Measurements from ENCODE around the gene ZMIZ1. TPM values are rescaled to one million over a fixed set of nuclear protein-coding genes. Genes with fewer than 3 reads are reported as not detected.

ZMIZ1 gene
- total RNA-seq, 1 donor from 2014 or later: 11.5 TPM

GRCh38 chr10:79301754-79302530 lies 233.2 kb downstream of the ZMIZ1 start:
- Histone ChIP-seq H3K4me3 (ENCODE audit: low read length in 3 of 3) (no peak overlapping the region), H3K36me3 (ENCODE audit: control insufficient read depth in 3 of 3, insufficient read depth in 3 of 3, low read length in 3 of 3) (peaks cover 89 to 94% (median 90%) of the 10 kb centered on the region in 3 donors), H3K27ac (ENCODE audit: low read depth, low read length) (no peak overlapping the region), H3K27me3 (ENCODE audit: control insufficient read depth in 3 of 3, insufficient read depth in 3 of 3, low read length in 3 of 3) (no peaks in the 10 kb centered on the region), H3K4me1 (ENCODE audit: control insufficient read depth in 3 of 3, insufficient read depth in 3 of 3, low read length in 3 of 3) (peaks cover 4 to 9% (median 6%) of the 10 kb centered on the region in 3 donors), H3K9me3 (ENCODE audit: control insufficient read depth in 3 of 3, low read length in 3 of 3) (no peaks in the 10 kb centered on the region), H3K9ac (ENCODE audit: low read depth in 1 of 3, low read length in 3 of 3) (no peak overlapping the region)

DNA sequence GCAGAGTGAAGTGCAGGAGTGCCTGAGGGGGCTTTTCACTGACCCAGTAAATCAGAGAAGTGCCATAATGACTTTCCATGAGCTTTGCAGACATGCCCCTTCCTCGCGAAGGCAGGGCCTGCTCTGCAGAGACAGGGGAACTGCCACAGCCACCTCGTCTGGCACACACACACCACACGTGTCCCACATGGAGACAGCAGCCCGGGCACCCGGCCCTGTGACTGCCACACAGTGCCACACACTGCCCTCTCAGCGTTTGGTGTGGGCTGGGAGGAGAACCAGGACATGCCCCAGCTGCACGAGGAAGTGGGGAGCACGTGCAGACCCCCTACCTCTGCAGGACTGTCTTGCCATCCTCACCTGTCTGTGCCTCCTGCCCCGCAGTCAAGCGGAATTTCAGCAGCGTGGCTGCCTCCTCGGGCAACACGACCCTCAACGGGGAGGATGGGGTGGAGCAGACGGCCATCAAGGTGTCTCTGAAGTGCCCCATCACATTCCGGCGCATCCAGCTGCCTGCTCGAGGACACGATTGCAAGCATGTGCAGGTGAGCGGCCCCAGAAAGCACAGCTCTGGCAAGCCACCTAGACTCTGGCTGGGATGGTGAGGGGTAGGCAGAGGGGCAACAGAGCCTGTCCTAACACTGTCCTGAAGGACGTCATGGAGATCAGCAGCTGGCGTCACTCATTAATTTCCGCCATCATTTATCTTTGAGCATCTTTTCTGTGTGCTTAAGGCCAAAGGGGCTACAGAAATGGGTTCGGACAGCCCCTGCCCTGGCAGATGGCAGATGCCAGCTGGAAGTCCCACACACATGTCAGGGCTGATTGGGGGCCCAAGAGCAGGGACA lies 235.1 kb downstream of the ZMIZ1 start:
- Histone ChIP-seq H3K9me3 (ENCODE audit: control insufficient read depth in 3 of 3, low read length in 3 of 3) (no peaks in the 10 kb centered on the region), H3K9ac (ENCODE audit: low read depth in 1 of 3, low read length in 3 of 3) (no peak overlapping the region), H3K27me3 (ENCODE audit: control insufficient read depth in 3 of 3, insufficient read depth in 3 of 3, low read length in 3 of 3) (no peaks in the 10 kb centered on the region), H3K27ac (ENCODE audit: low read depth, low read length) (no peak overlapping the region), H3K36me3 (ENCODE audit: control insufficient read depth in 3 of 3, insufficient read depth in 3 of 3, low read length in 3 of 3) (peaks cover 92 to 93% (median 93%) of the 10 kb centered on the region in 3 donors), H3K4me1 (ENCODE audit: control insufficient read depth in 3 of 3, insufficient read depth in 3 of 3, low read length in 3 of 3) (peaks cover 2 to 6% (median 6%) of the 10 kb centered on the region in 3 donors), H3K4me3 (ENCODE audit: low read length in 3 of 3) (no peak overlapping the region)

GRCh38 chr10:79304479-79305087 lies 235.8 kb downstream of the ZMIZ1 start:
- peaks cover 92 to 93% (median 92%) of the 10 kb centered on the region in 3 donors for H3K36me3 ChIP-seq (ENCODE audit: control insufficient read depth in 3 of 3, insufficient read depth in 3 of 3, low read length in 3 of 3)
- no peaks in the 10 kb centered on the region for H3K9me3 ChIP-seq (ENCODE audit: control insufficient read depth in 3 of 3, low read length in 3 of 3)

DNA sequence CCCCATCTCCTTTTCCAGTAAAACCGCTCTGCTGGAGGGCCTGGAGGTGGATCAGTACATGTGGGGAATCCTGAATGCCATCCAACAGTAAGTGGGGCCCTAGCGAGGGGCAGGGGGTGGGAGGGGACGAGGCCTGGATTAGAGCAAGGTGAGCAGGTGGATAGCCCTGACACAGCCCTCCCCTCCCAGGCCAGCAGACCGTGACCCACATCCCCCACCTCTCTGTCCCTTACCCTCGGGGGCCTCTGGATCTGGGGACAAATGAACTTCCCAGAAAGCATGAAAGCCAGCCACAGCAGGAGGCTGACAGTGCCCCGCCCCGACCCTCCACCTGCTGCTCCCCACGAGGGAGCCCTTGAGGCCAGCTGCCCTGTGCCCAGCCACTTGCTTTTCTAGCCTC lies 236.7 kb downstream of the ZMIZ1 start:
- H3K36me3 ChIP-seq (ENCODE audit: control insufficient read depth in 3 of 3, insufficient read depth in 3 of 3, low read length in 3 of 3): peaks cover 91 to 92% (median 92%) of the 10 kb centered on the region in 3 donors
- H3K4me3 ChIP-seq (ENCODE audit: low read length in 3 of 3): no peak overlapping the region
- H3K4me1 ChIP-seq (ENCODE audit: control insufficient read depth in 3 of 3, insufficient read depth in 3 of 3, low read length in 3 of 3): no peaks in the 10 kb centered on the region
- H3K27me3 ChIP-seq (ENCODE audit: control insufficient read depth in 3 of 3, insufficient read depth in 3 of 3, low read length in 3 of 3): no peaks in the 10 kb centered on the region
- H3K27ac ChIP-seq (ENCODE audit: low read depth, low read length): no peak overlapping the region
- no peak overlapping the region for H3K9ac ChIP-seq (ENCODE audit: low read depth in 1 of 3, low read length in 3 of 3)
- no peaks in the 10 kb centered on the region for H3K9me3 ChIP-seq (ENCODE audit: control insufficient read depth in 3 of 3, low read length in 3 of 3)

More at GRCh38 chr10:79304479-79305087, 235.8 kb downstream of the ZMIZ1 start:
- H3K27me3 ChIP-seq (ENCODE audit: control insufficient read depth in 3 of 3, insufficient read depth in 3 of 3, low read length in 3 of 3): no peaks in the 10 kb centered on the region
- no peak overlapping the region for H3K27ac ChIP-seq (ENCODE audit: low read depth, low read length)
- H3K4me3 ChIP-seq (ENCODE audit: low read length in 3 of 3): no peak overlapping the region
- no peak overlapping the region for H3K9ac ChIP-seq (ENCODE audit: low read depth in 1 of 3, low read length in 3 of 3)
- H3K4me1 ChIP-seq (ENCODE audit: control insufficient read depth in 3 of 3, insufficient read depth in 3 of 3, low read length in 3 of 3): no peaks in the 10 kb centered on the region

GRCh38 chr10:79305988-79306387 lies 237.2 kb downstream of the ZMIZ1 start:
- H3K4me3 ChIP-seq (ENCODE audit: low read length in 3 of 3): no peak overlapping the region
- H3K9me3 ChIP-seq (ENCODE audit: control insufficient read depth in 3 of 3, low read length in 3 of 3): no peaks in the 10 kb centered on the region
- H3K9ac ChIP-seq (ENCODE audit: low read depth in 1 of 3, low read length in 3 of 3): no peak overlapping the region
- peaks cover 90 to 91% (median 91%) of the 10 kb centered on the region in 3 donors for H3K36me3 ChIP-seq (ENCODE audit: control insufficient read depth in 3 of 3, insufficient read depth in 3 of 3, low read length in 3 of 3)
- H3K27ac ChIP-seq (ENCODE audit: low read depth, low read length): no peak overlapping the region
- H3K27me3 ChIP-seq (ENCODE audit: control insufficient read depth in 3 of 3, insufficient read depth in 3 of 3, low read length in 3 of 3): no peaks in the 10 kb centered on the region
- H3K4me1 ChIP-seq (ENCODE audit: control insufficient read depth in 3 of 3, insufficient read depth in 3 of 3, low read length in 3 of 3): no peaks in the 10 kb centered on the region

DNA sequence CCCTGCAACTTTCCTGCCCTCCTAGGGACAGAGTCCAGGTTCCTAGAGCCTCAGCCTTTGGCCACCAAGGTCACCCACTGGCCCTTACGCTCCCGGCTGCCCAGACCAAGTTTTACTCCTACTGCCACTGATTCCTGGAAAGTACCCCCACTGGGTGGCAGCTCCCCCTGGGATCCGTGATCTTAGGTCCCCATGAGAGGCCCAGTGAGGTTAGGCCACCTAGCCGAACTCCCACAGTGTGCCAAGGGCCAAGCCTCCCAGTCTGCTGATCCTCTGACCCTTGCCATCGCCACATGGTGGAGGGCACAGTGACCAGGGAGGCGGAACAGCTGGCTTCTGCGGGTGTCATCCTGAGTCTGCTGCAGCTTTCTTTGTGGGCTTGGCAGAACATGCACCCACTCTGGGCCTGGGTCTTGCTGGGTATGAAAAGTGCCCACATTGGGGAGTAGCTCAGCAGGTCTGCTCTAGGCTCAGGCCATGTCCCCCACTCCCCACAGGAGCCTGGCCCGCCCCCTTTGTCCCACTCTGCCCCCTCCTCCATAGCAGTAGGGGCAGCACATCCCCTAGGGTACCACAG lies 238.0 kb downstream of the ZMIZ1 start:
- H3K4me3 ChIP-seq (ENCODE audit: low read length in 3 of 3): no peak overlapping the region
- peaks cover 86 to 88% (median 87%) of the 10 kb centered on the region in 3 donors for H3K36me3 ChIP-seq (ENCODE audit: control insufficient read depth in 3 of 3, insufficient read depth in 3 of 3, low read length in 3 of 3)
- no peak overlapping the region for H3K27ac ChIP-seq (ENCODE audit: low read depth, low read length)
- H3K4me1 ChIP-seq (ENCODE audit: control insufficient read depth in 3 of 3, insufficient read depth in 3 of 3, low read length in 3 of 3): no peaks in the 10 kb centered on the region
- H3K9me3 ChIP-seq (ENCODE audit: control insufficient read depth in 3 of 3, low read length in 3 of 3): no peaks in the 10 kb centered on the region
- no peaks in the 10 kb centered on the region for H3K27me3 ChIP-seq (ENCODE audit: control insufficient read depth in 3 of 3, insufficient read depth in 3 of 3, low read length in 3 of 3)
- H3K9ac ChIP-seq (ENCODE audit: low read depth in 1 of 3, low read length in 3 of 3): no peak overlapping the region

- no peak overlapping the region for H3K27ac ChIP-seq (ENCODE audit: low read depth, low read length)
- no peaks in the 10 kb centered on the region for H3K9me3 ChIP-seq (ENCODE audit: control insufficient read depth in 3 of 3, low read length in 3 of 3)
- no peaks in the 10 kb centered on the region for H3K27me3 ChIP-seq (ENCODE audit: control insufficient read depth in 3 of 3, insufficient read depth in 3 of 3, low read length in 3 of 3)
- no peak overlapping the region for H3K9ac ChIP-seq (ENCODE audit: low read depth in 1 of 3, low read length in 3 of 3)
- H3K4me3 ChIP-seq (ENCODE audit: low read length in 3 of 3): no peak overlapping the region
- peaks cover 87 to 88% (median 88%) of the 10 kb centered on the region in 3 donors for H3K36me3 ChIP-seq (ENCODE audit: control insufficient read depth in 3 of 3, insufficient read depth in 3 of 3, low read length in 3 of 3)
- H3K4me1 ChIP-seq (ENCODE audit: control insufficient read depth in 3 of 3, insufficient read depth in 3 of 3, low read length in 3 of 3): no peaks in the 10 kb centered on the region
Measured at GRCh38 chr10:79308016-79308415, 239.2 kb downstream of the ZMIZ1 start.

GRCh38 chr10:79308969-79309665 lies 240.4 kb downstream of the ZMIZ1 start:
- H3K27ac ChIP-seq (ENCODE audit: low read depth, low read length): no peak overlapping the region
- no peaks in the 10 kb centered on the region for H3K27me3 ChIP-seq (ENCODE audit: control insufficient read depth in 3 of 3, insufficient read depth in 3 of 3, low read length in 3 of 3)
- H3K9ac ChIP-seq (ENCODE audit: low read depth in 1 of 3, low read length in 3 of 3): no peak overlapping the region
- H3K9me3 ChIP-seq (ENCODE audit: control insufficient read depth in 3 of 3, low read length in 3 of 3): no peaks in the 10 kb centered on the region
- H3K4me3 ChIP-seq (ENCODE audit: low read length in 3 of 3): no peak overlapping the region
- H3K4me1 ChIP-seq (ENCODE audit: control insufficient read depth in 3 of 3, insufficient read depth in 3 of 3, low read length in 3 of 3): peaks cover 0 to 3% (median 0%) of the 10 kb centered on the region in 3 donors
- peaks cover 79 to 86% (median 85%) of the 10 kb centered on the region in 3 donors for H3K36me3 ChIP-seq (ENCODE audit: control insufficient read depth in 3 of 3, insufficient read depth in 3 of 3, low read length in 3 of 3)

GRCh38 chr10:79310200-79310865 lies 241.6 kb downstream of the ZMIZ1 start:
- Histone ChIP-seq H3K4me3 (ENCODE audit: low read length in 3 of 3) (no peak overlapping the region), H3K9me3 (ENCODE audit: control insufficient read depth in 3 of 3, low read length in 3 of 3) (no peaks in the 10 kb centered on the region), H3K4me1 (ENCODE audit: control insufficient read depth in 3 of 3, insufficient read depth in 3 of 3, low read length in 3 of 3) (peaks cover 0 to 6% (median 0%) of the 10 kb centered on the region in 3 donors), H3K9ac (ENCODE audit: low read depth in 1 of 3, low read length in 3 of 3) (no peak overlapping the region), H3K27me3 (ENCODE audit: control insufficient read depth in 3 of 3, insufficient read depth in 3 of 3, low read length in 3 of 3) (no peaks in the 10 kb centered on the region), H3K27ac (ENCODE audit: low read depth, low read length) (no peak overlapping the region), H3K36me3 (ENCODE audit: control insufficient read depth in 3 of 3, insufficient read depth in 3 of 3, low read length in 3 of 3) (peaks cover 67 to 78% (median 75%) of the 10 kb centered on the region in 3 donors)

All from skeletal muscle tissue (tissue), 4 donors.